ENCODE data around the gene SLC7A4. TPM values are rescaled to one million over a fixed set of nuclear protein-coding genes. Genes with fewer than 3 reads are reported as not detected.
"Not testable (repeated sequence)": the region's sequence is repeated elsewhere in the genome, so short reads cannot be mapped to it uniquely, and the experiment has no call there.

The SLC7A4 gene
- total RNA-seq, 1 donor from 2014 or later: 8.1 TPM

GRCh38 chr22:21020802-21021429, 11.4 kb downstream of the SLC7A4 start:
- no peak for DNase-seq (ENCODE audit: low spot score)

- no peak for DNase-seq (ENCODE audit: low spot score)
Measured at GRCh38 chr22:21018314-21018713, 14.0 kb downstream of the SLC7A4 start.

GRCh38 chr22:21016644-21017420, 15.5 kb downstream of the SLC7A4 start:
- no peak for DNase-seq (ENCODE audit: low spot score)

- DNase-seq (ENCODE audit: low spot score): no peak
Measured at GRCh38 chr22:21015466-21016006, 16.8 kb downstream of the SLC7A4 start.

GRCh38 chr22:21014726-21015465, 17.5 kb downstream of the SLC7A4 start, which contains the start of gene P2RX6:
P2RX6 (plus strand) TSS chr22:21015165; CDS start chr22:21015175, 10 bp downstream.
- no peak for DNase-seq (ENCODE audit: low spot score)

- DNase-seq (ENCODE audit: low spot score): peak; percentile 84
Measured at GRCh38 chr22:21014202-21014725, 18.1 kb downstream of the SLC7A4 start.

- DNase-seq (ENCODE audit: low spot score): no peak
Measured at GRCh38 chr22:21013657-21014201, 18.6 kb downstream of the SLC7A4 start.

- no peak for DNase-seq (ENCODE audit: low spot score)
Measured at GRCh38 chr22:21012446-21013407, 19.6 kb downstream of the SLC7A4 start.

GRCh38 chr22:21010426-21011113, 21.8 kb downstream of the SLC7A4 start:
- no peak for DNase-seq (ENCODE audit: low spot score)

- DNase-seq (ENCODE audit: low spot score): no peak
Measured at GRCh38 chr22:21009638-21010425, 22.5 kb downstream of the SLC7A4 start.

- not testable (repeated sequence) for DNase-seq (ENCODE audit: low spot score)
Measured at GRCh38 chr22:21009208-21009607, 23.2 kb downstream of the SLC7A4 start.

GRCh38 chr22:21003782-21004181, 28.6 kb downstream of the SLC7A4 start:
- DNase-seq (ENCODE audit: low spot score): no peak

GRCh38 chr22:21001601-21002325, 30.6 kb downstream of the SLC7A4 start, which contains the start of gene THAP7:
THAP7 (minus strand) TSS chr22:21002118; CDS start chr22:21001911, 207 bp downstream.
- peak; percentile 97 for DNase-seq (ENCODE audit: low spot score)

- no peak for DNase-seq (ENCODE audit: low spot score)
Measured at GRCh38 chr22:21000987-21001600, 31.3 kb downstream of the SLC7A4 start.

- DNase-seq (ENCODE audit: low spot score): no peak
Measured at GRCh38 chr22:21000207-21000986, 32.0 kb downstream of the SLC7A4 start.

GRCh38 chr22:20999350-21000206, 32.8 kb downstream of the SLC7A4 start:
- peak; percentile 45 for DNase-seq (ENCODE audit: low spot score)

Data from ureter (tissue), 1 donor.